Caco-2 (cell line): ENCODE measurements around the gene PTPRN2. TPM values are rescaled to one million over a fixed set of nuclear protein-coding genes. Genes with fewer than 3 reads are reported as not detected.
"Not testable (repeated sequence)": the region's sequence is repeated elsewhere in the genome, so short reads cannot be mapped to it uniquely, and the experiment has no call there.

Source experiments
- BruUV-seq: library from RNA; stranded (reverse); fragments of 400-500 nt; replicated peaks from 2 replicates; lab custom pipeline; 2021; lab: Mats Ljungman, UMichigan
- CTCF ChIA-PET: fragments of 300-600 bp; sonication (Branson Sonifier 250); formaldehyde crosslinking; loops from one replicate; lab custom pipeline; 2022; ENCODE audit warnings: antibody characterized with exemption; lab: Charles Lee
- POLR2A ChIA-PET: fragments of 300-600 bp; sonication (Branson Sonifier 250); formaldehyde crosslinking; loops from one replicate; lab custom pipeline; 2022; ENCODE audit warnings: antibody characterized with exemption; lab: Charles Lee
- DNase-seq, 2 experiments: peaks; one replicate each; pipeline versions ENCODE4 v3.0.0 to v3.0.0-alpha.2; 2020 to 2022
- H3K27me3 ChIP-seq: replicated peaks from 2 replicates; pipeline ENCODE4 v1.6.0; 2011; ENCODE audit warnings: low read length; ENCODE audit not compliant: control insufficient read depth, insufficient read depth
- H3K36me3 ChIP-seq: 2 replicates; pipeline ENCODE4 v1.5.1; 2011; ENCODE audit warnings: low read length; ENCODE audit not compliant: control insufficient read depth, insufficient read depth
- H3K4me1 ChIP-seq: fragments of 250-450 bp; sonication (Bioruptor Pico); 2 replicates; pipeline ENCODE4 v1.5.1; 2020; ENCODE audit warnings: mild to moderate bottlenecking
- H3K4me3 ChIP-seq: 2 replicates; pipeline ENCODE4 v1.5.1; 2011; ENCODE audit warnings: low read depth, mild to moderate bottlenecking, control low read depth, low read length
- H3K9me3 ChIP-seq: fragments of 250-450 bp; sonication (Bioruptor Pico); 2 replicates; pipeline ENCODE4 v1.5.1; 2020; ENCODE audit warnings: mild to moderate bottlenecking, moderate library complexity
- H3K27ac Mint-ChIP-seq: one replicate; pipeline ENCODE4 v1.8.0; 2022; ENCODE audit warnings: mixed read lengths; ENCODE audit not compliant: unreplicated experiment
- H3K27me3 Mint-ChIP-seq: one replicate; pipeline ENCODE4 v1.8.0; 2022; ENCODE audit warnings: mixed read lengths; ENCODE audit not compliant: insufficient read depth, unreplicated experiment
- H3K36me3 Mint-ChIP-seq: one replicate; pipeline ENCODE4 v1.8.0; 2022; ENCODE audit warnings: mild to moderate bottlenecking, mixed read lengths; ENCODE audit not compliant: insufficient read depth, unreplicated experiment
- H3K4me1 Mint-ChIP-seq: one replicate; pipeline ENCODE4 v1.8.0; 2022; ENCODE audit warnings: low read depth, mixed read lengths; ENCODE audit not compliant: unreplicated experiment
- H3K4me3 Mint-ChIP-seq: one replicate; pipeline ENCODE4 v1.8.0; 2022; ENCODE audit warnings: mild to moderate bottlenecking, moderate library complexity, mixed read lengths; ENCODE audit not compliant: unreplicated experiment
- H3K9me3 Mint-ChIP-seq: one replicate; pipeline ENCODE4 v1.8.0; 2022; ENCODE audit warnings: mixed read lengths; ENCODE audit not compliant: unreplicated experiment
- intact Hi-C: fragments of 100-400 bp; cut with micrococcal nuclease; formaldehyde crosslinking; loops from one replicate; pipeline ENCODE4 v1.10.0; 2022; ENCODE audit not compliant: unreplicated experiment
- total RNA-seq: library from RNA; stranded (reverse); gene quantifications from 2 replicates; pipeline ENCODE4 v1.2.3, GENCODE V29; 2022
- TF ChIP-seq, protein P1 (sequence below), 2 experiments: fragments of 200-600 bp in 1 of 2; IDR thresholded peaks; 1 replicate in 1 of 2; 2 replicates in 1 of 2; pipeline versions ENCODE4 v1.5.1 to v1.8.0; 2011 to 2022; ENCODE audit warnings: antibody characterized with exemption in 1 of 2, control low read depth in 1 of 2, inconsistent platforms in 1 of 2, low read depth in 1 of 2, low read length in 1 of 2, mild to moderate bottlenecking in 1 of 2, moderate library complexity in 1 of 2; ENCODE audit not compliant: insufficient read depth in 1 of 2, severe bottlenecking in 1 of 2, unreplicated experiment in 1 of 2

Gene PTPRN2
- total RNA-seq, 1 experiment from 2014 or later = 1.4 TPM

DNA sequence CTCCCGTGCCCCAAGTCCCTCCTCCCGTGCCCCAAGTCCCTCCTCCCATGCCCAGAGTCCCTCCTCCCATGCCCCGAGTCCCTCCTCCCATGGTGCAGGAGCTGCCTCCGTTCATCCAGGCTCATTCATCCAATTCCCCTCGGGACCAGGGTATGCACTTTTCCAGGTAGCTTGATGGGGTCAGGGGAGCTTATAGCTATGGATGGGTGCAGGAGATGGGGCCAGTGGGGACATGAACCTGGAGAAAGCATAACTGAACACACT lies 201.3 kb downstream of the PTPRN2 start:
- no peak overlapping the region for H3K4me3 Mint-ChIP-seq
- no peaks in the 10 kb centered on the region for H3K27me3 ChIP-seq
- H3K36me3 Mint-ChIP-seq = no peaks in the 10 kb centered on the region
- no TSS peak for BruUV-seq
- H3K9me3 Mint-ChIP-seq = peaks cover 6% of the 10 kb centered on the region
- H3K9me3 ChIP-seq = no peaks in the 10 kb centered on the region
- H3K4me1 Mint-ChIP-seq = no peaks in the 10 kb centered on the region
- no peaks in the 10 kb centered on the region for H3K27me3 Mint-ChIP-seq
- no peak overlapping the region for H3K4me3 ChIP-seq
- TF ChIP-seq, protein P1, sequence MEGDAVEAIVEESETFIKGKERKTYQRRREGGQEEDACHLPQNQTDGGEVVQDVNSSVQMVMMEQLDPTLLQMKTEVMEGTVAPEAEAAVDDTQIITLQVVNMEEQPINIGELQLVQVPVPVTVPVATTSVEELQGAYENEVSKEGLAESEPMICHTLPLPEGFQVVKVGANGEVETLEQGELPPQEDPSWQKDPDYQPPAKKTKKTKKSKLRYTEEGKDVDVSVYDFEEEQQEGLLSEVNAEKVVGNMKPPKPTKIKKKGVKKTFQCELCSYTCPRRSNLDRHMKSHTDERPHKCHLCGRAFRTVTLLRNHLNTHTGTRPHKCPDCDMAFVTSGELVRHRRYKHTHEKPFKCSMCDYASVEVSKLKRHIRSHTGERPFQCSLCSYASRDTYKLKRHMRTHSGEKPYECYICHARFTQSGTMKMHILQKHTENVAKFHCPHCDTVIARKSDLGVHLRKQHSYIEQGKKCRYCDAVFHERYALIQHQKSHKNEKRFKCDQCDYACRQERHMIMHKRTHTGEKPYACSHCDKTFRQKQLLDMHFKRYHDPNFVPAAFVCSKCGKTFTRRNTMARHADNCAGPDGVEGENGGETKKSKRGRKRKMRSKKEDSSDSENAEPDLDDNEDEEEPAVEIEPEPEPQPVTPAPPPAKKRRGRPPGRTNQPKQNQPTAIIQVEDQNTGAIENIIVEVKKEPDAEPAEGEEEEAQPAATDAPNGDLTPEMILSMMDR (IDR thresholded peaks at IDR 0.05; ENCODE audit: insufficient read depth in 1 of 2, low read depth in 1 of 2, low read length in 1 of 2, severe bottlenecking in 1 of 2, unreplicated experiment in 1 of 2) = no peak
- no peak overlapping the region for H3K27ac Mint-ChIP-seq
- H3K36me3 ChIP-seq = no peaks in the 10 kb centered on the region
- DNase-seq = no peak
- ChIA-PET POLR2A (no interaction called here), CTCF (interaction anchor here (0.7 kb wide), 1 partner anchor 187 kb away, joined by 5 read pairs; no protein-coding TSS in a partner anchor)
- intact Hi-C loops = no loop called here
- H3K4me1 ChIP-seq = no peaks in the 10 kb centered on the region

DNA sequence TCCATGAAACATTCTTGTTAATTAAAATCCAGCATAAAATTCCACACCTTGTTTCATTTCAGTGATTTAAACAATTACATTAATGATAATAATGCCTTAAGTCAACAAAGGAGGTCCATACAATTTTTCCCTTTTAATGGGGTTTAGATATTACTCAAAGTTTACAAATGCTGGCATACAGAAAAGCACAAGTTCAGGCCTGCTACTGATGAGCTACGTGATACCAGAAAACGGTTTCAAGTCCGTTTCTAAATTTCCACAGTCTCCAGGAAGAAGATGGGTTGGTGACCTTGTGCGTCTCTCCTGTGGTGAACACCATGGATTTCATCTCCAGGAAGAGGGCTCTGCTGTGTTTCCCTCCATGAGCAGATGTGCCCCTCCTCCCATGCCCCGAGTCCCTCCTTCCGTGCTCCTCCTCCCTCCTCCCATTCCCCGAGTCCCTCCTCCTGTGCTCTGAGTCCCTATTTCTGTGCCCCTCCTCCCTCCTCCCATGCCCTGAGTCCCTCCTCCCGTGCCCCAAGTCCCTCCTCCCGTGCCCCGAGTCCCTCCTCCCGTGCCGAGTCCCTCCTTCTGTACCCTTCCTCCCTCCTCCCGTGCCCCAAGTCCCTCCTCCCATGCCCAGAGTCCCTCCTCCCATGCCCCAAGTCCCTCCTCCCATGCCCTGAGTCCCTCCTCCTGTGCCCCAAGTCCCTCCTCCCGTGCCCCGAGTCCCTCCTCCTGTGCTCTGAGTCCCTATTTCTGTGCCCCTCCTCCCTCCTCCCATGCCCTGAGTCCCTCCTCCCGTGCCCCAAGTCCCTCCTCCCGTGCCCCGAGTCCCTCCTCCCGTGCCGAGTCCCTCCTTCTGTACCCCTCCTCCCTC lies 201.9 kb downstream of the PTPRN2 start:
- H3K4me3 Mint-ChIP-seq, BruUV-seq, H3K4me1 ChIP-seq, H3K27me3 Mint-ChIP-seq, H3K9me3 ChIP-seq, H3K27me3 ChIP-seq, POLR2A ChIA-PET, H3K36me3 ChIP-seq, H3K36me3 Mint-ChIP-seq, intact Hi-C loops, H3K27ac Mint-ChIP-seq, H3K4me1 Mint-ChIP-seq, H3K4me3 ChIP-seq, DNase-seq: not testable (repeated sequence)
- CTCF ChIA-PET = interaction anchor here (0.6 to 0.7 kb wide), 2 partner anchors 10 to 188 kb away, joined by 3 to 5 read pairs; no protein-coding TSS in a partner anchor
- peaks cover 12% of the 10 kb centered on the region for H3K9me3 Mint-ChIP-seq

DNA sequence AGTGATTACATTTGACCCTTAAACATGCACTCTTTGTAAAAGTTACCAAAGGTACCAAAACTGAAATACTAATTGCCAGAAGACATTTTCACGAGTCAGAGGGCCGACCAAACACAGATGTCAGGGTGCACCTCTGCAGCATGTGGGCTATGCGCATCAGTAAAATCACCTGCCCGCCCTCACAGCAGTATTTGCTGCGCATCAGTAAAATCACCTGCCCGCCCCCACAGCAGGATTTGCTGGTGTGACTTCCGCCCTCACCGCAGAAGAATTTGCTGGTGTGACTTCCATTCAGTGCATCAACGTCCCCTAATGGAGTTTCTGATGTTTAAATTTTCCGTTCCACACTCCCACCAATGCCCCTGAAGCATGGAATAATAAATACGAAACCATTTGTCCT lies 202.9 kb downstream of the PTPRN2 start:
- intact Hi-C loops = no loop called here
- Mint-ChIP-seq H3K4me3 (no peak overlapping the region), H3K27ac (no peak overlapping the region), H3K9me3 (peaks cover 19% of the 10 kb centered on the region), H3K4me1 (no peaks in the 10 kb centered on the region), H3K36me3 (peaks cover 6% of the 10 kb centered on the region), H3K27me3 (no peaks in the 10 kb centered on the region)
- ChIA-PET CTCF (no interaction called here), POLR2A (no interaction called here)
- BruUV-seq = no TSS peak
- TF ChIP-seq, protein P1 (IDR thresholded peaks at IDR 0.05; ENCODE audit: insufficient read depth in 1 of 2, low read depth in 1 of 2, low read length in 1 of 2, severe bottlenecking in 1 of 2, unreplicated experiment in 1 of 2) = no peak
- no peaks in the 10 kb centered on the region for H3K4me1 ChIP-seq
- DNase-seq = no peak
- H3K27me3 ChIP-seq = no peaks in the 10 kb centered on the region
- H3K4me3 ChIP-seq = no peak overlapping the region
- peaks cover 7% of the 10 kb centered on the region; the same call in 1 of the 2 replicates for H3K9me3 ChIP-seq
- H3K36me3 ChIP-seq = no peaks in the 10 kb centered on the region
